Measurements from ENCODE around the gene PRKG1.

GRCh38 chr10:52287866-52288265 is 1213.6 kb downstream of the PRKG1 start:
- TF ChIP-seq, protein P1, sequence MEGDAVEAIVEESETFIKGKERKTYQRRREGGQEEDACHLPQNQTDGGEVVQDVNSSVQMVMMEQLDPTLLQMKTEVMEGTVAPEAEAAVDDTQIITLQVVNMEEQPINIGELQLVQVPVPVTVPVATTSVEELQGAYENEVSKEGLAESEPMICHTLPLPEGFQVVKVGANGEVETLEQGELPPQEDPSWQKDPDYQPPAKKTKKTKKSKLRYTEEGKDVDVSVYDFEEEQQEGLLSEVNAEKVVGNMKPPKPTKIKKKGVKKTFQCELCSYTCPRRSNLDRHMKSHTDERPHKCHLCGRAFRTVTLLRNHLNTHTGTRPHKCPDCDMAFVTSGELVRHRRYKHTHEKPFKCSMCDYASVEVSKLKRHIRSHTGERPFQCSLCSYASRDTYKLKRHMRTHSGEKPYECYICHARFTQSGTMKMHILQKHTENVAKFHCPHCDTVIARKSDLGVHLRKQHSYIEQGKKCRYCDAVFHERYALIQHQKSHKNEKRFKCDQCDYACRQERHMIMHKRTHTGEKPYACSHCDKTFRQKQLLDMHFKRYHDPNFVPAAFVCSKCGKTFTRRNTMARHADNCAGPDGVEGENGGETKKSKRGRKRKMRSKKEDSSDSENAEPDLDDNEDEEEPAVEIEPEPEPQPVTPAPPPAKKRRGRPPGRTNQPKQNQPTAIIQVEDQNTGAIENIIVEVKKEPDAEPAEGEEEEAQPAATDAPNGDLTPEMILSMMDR (IDR thresholded peaks at IDR 0.05): no peak
- TF ChIP-seq POLR2A (IDR thresholded peaks at IDR 0.05): no peak
